ENCODE results near the gene BCL7C.
"Not testable (repeated sequence)": the region's sequence is repeated elsewhere in the genome, so short reads cannot be mapped to it uniquely, and the experiment has no call there.

BCL7C gene

DNA sequence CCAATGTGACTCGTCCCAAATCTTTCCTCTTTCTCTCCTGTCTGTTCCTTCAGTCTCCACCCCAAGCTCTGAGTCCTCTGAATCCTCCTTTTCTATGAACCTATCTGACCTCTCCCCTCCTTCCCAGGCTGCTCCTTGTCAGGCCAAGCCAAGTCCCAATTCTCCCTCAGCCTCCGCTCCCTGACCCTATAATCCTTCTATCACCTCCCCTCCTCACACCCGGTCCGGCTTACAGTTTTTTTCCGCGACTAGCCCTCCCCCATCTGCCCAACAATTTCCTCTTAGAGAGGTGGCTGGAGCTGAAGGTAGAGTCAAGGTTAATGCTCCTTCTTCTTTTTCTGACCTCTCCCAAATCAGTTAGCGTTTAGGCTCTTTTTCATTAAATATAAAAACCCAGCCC lies 33.1 kb downstream of the BCL7C start:
- FAIRE-seq: not testable (repeated sequence)

- no peak for FAIRE-seq
Measured at GRCh38 chr16:30858829-30859423, 35.0 kb downstream of the BCL7C start.

GRCh38 chr16:30858111-30858495 lies 35.8 kb downstream of the BCL7C start:
- FAIRE-seq: no peak

- FAIRE-seq: no peak
Measured at GRCh38 chr16:30853758-30854157, 40.1 kb downstream of the BCL7C start.

- no peak for FAIRE-seq
Measured at GRCh38 chr16:30850246-30850645, 43.6 kb downstream of the BCL7C start.

DNA sequence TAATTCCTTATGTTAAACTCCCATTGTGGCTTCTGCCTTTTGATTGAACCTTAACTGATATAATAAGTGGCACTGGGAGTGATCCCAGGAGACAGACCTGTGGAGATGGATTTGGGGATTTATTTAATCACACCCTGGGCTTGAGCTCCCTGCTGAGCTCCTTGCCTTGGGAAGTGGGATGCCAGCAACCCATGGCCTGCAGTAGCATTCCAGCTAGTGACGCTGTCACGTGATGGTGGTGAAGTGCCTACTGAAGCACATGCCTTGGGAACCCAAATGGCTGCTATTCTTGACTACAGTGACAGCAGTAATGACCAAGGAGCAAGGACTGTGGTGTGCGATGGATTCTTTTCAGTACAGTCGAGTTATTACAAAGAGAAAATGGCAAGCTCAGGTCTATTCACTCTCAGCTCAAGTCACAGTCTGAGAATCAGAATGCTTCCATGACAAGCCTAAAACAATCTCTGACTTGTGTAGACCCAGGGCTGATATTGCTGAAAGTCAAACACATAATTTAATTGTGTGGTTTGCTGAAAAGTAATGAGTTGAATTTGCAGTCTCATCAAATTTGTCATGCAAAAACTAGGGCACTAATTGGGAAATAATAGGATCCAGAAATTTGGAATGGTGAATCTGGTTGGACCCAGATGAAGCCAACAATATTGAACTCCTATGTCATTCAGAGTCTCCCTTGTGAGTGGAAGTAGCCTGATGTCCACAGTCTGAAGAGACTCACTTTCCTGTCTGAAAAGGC lies 47.1 kb downstream of the BCL7C start:
- FAIRE-seq: no peak

DNA sequence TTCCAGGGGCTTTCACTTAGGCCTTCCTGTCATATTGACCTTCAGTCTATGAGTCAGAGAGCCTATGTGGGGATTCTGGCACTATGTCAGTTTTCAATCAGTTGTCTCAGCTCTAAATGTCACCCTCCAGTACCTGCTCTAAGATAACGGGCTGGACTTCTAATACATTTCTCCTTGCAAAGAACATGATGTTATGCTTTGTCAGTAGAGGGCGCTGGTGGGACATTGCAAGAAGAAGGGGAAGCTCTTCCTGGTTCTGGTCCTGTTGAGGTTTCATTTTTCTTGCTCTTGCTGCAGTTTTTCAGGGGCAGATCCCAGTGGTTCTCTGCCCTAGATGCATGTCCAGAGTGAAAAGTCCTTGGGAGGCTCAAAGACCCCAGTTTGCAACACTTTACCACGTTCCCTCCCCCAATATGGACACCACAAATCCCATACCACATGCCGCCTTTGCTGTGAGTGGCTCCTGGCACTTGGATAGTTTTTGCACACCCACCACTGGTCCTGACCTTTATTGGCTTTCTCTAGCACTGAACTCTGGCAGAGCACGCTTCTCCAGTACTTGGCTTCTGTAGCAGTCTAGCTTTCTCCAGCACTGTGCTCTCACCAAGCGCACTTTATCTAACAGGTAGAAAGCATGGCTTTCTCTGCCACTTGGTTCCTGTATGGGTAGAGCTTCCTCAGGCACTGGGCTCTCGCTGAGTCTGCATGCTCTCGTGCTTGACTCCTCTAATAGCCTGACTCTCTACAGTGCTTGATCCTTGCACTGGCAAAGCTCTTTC lies 49.0 kb downstream of the BCL7C start:
- no peak for FAIRE-seq

DNA sequence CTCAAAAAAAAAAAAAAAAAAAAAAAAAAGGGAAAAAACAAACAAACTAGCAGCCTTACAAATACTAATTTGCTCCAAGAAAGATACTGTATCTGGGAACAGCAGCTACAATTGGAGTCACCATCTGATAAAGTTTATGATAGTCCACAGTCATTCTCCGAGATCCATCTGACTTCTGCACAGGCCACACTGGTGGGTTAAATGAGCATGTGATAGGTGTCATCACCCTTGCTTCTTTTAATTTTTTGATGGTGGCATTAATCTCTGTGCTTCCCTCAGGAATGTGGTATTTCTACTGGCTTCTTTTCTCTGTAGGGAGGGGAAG lies 49.6 kb downstream of the BCL7C start:
- FAIRE-seq: no peak

DNA sequence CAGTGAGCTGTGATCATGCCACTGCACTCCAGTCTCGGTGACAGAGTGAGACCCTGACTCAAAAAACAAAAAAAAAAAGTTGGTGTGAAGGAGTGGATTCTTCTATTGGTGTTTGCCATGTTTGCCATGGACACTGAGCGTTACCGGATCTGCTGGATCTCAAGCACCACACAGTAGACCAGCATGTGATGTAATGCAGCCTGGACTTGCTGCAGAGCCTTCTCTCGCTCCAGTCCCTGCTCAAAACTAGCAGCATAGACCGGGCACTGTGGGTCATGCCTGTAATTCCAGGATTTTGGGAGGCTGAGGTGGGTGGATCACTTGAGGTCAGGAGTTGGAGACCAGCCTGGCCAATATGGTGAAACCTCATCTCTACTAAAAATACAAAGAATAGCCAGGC lies 50.4 kb downstream of the BCL7C start:
- no peak for FAIRE-seq

- no peak for FAIRE-seq
Measured at GRCh38 chr16:30842971-30843370, 50.9 kb downstream of the BCL7C start.

DNA sequence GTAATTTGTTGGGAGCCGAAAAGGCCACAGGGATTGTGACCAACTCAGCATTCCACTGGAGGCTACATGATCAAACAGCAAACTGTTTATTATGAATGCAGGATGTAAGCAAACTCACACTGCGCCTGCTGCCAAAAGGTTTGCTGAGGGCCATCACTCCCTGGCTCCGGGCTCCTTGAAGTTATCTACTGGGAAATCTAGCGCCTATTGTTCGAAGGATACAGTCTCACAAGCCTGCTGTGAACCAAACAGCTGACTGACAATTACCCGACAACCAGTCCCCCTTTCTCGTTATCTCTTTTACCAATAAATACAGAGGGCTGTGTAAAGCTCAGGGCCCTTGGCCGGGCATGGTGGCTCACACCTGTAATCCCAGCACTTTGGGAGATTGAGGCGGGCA lies 52.5 kb downstream of the BCL7C start:
- no peak for FAIRE-seq

- FAIRE-seq: no peak
Measured at GRCh38 chr16:30840611-30841010, 53.3 kb downstream of the BCL7C start.

DNA sequence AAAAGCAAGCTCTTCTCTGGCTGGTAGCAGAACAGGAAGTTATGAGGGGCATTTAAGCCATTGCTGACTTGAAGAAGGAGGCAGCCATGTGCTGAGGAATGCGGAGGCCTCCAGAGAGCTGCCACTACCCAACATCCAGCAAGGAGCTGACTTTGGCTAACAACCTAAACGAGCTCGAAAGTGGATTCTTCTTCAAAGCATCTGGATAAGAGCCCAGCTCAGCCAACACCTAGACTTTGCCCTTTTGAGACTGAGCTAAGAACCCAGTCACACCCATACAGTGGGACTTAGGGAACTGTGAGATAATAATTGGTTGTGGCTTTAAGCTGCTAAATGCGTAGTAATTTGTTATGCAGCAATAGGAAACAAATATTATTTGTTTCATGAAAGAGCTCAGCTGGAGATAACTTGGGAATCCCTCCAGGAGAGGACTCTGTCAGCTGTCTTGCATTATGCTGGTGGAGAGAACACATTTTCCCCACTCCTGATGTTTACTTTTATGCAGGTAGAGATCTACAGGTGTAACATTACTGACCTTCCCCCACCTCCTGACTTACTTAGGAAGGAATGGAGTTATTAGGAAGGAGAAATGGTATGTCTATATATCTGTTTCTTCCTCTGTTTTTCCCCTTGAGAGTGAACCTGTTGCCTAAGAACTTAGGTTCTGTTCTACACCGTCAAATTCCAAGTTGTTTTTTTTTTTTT lies 54.2 kb downstream of the BCL7C start:
- no peak for FAIRE-seq

- no peak for FAIRE-seq
Measured at GRCh38 chr16:30838876-30839471, 54.9 kb downstream of the BCL7C start.

DNA sequence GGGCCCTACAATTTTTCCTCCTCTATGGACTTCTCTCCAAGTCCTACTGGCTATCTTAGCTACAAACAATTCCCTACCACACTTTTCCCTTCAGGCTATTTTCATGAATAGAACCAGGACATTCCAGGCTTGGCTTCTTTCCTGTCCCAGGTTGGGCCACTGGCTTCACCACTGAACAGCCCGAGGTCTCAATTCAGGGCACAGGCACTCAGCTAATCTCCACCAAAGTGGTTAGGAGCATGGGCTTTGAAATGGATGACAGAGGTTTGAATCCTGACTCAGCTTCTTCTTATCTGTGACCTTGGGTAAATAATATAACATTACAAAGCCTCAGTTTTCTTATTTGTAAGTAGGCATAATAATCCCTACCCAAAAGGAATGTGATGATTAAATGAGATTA lies 56.0 kb downstream of the BCL7C start:
- no peak for FAIRE-seq
